Panc1 (cell line): Measurements from ENCODE around the gene SMARCE1. TPM values are rescaled to one million over a fixed set of nuclear protein-coding genes. Genes with fewer than 3 reads are reported as not detected.

Experiments
- ATAC-seq: fragments of 200-7000 bp; cut with Tn5 transposase; 2 replicates; pipeline ENCODE4 v1.9.1; 2020; ENCODE audit warnings: mild to moderate bottlenecking, moderate library complexity
- BruUV-seq: library from RNA; stranded (reverse); fragments of 400-500 nt; replicated peaks from 2 replicates; lab custom pipeline; 2021; lab: Mats Ljungman, UMichigan
- CTCF ChIA-PET: fragments of 300-600 bp; sonication (Branson Sonifier 250); formaldehyde crosslinking; loops from one replicate; lab custom pipeline; 2022; ENCODE audit warnings: antibody characterized with exemption; lab: Charles Lee
- POLR2A ChIA-PET: fragments of 300-600 bp; sonication (Branson Sonifier 250); formaldehyde crosslinking; loops from one replicate; lab custom pipeline; 2022; ENCODE audit warnings: antibody characterized with exemption; lab: Charles Lee
- DNase-seq: peaks from one replicate; pipeline ENCODE4 v3.0.0-alpha.2; 2010; ENCODE audit warnings: low read depth, low spot score
- H3K27ac ChIP-seq: 2 replicates; pipeline ENCODE4 v1.5.1; 2011; ENCODE audit warnings: mild to moderate bottlenecking, low read length, inconsistent platforms
- H3K27me3 ChIP-seq: fragments of 200-500 bp; sonication (Bioruptor generic); 2 replicates; pipeline ENCODE4 v1.6.0; 2014; ENCODE audit warnings: low read length, inconsistent platforms; ENCODE audit not compliant: control insufficient read depth, insufficient read depth
- H3K36me3 ChIP-seq: fragments of 200-500 bp; sonication (Bioruptor generic); 2 replicates; pipeline ENCODE4 v1.5.1; 2014; ENCODE audit warnings: inconsistent platforms, mild to moderate bottlenecking, low read length, moderate library complexity; ENCODE audit not compliant: control insufficient read depth, insufficient read depth
- H3K4me1 ChIP-seq: 2 replicates; pipeline ENCODE4 v1.5.1; 2011; ENCODE audit warnings: inconsistent platforms, mild to moderate bottlenecking, low read length, moderate library complexity; ENCODE audit not compliant: control insufficient read depth, insufficient read depth
- H3K4me3 ChIP-seq, 2 experiments: 2 replicates each; pipeline ENCODE4 v1.5.1; 2011 to 2012; ENCODE audit warnings: low read depth in 2 of 2, low read length in 2 of 2, mild to moderate bottlenecking in 2 of 2, inconsistent platforms in 1 of 2, moderate library complexity in 1 of 2
- H3K9me3 ChIP-seq: fragments of 200-500 bp; sonication (Bioruptor generic); 2 replicates; pipeline ENCODE4 v1.5.1; 2014; ENCODE audit warnings: low read depth, mild to moderate bottlenecking, inconsistent platforms, low read length, moderate library complexity; ENCODE audit not compliant: control insufficient read depth, insufficient read depth
- POLR2AphosphoS5 ChIP-seq: IDR thresholded peaks from 2 replicates; pipeline ENCODE4 v1.6.1; 2012; ENCODE audit warnings: mild to moderate bottlenecking, low read depth, low read length, moderate library complexity
- SIN3A ChIP-seq: IDR thresholded peaks from 2 replicates; pipeline ENCODE4 v1.6.1; 2012; ENCODE audit warnings: low read depth, mild to moderate bottlenecking, low read length, moderate library complexity, borderline replicate concordance; ENCODE audit not compliant: insufficient read depth
- TCF7L2 ChIP-seq: IDR thresholded peaks from 2 replicates; pipeline ENCODE4 v1.6.1; 2011; ENCODE audit warnings: mild to moderate bottlenecking, low read depth, low read length, inconsistent platforms
- in situ Hi-C: cut with HindIII; loops from 2 replicates; pipeline ENCODE4 v1.10.0; 2016; ENCODE audit warnings: low sequenced_read_pairs, low pct_unique_long_range_greater_than_20kb
- intact Hi-C: fragments of 100-400 bp; cut with micrococcal nuclease; formaldehyde crosslinking; loops from one replicate; pipeline ENCODE4 v1.10.0; 2022; ENCODE audit not compliant: unreplicated experiment
- total RNA-seq: library from RNA; stranded (reverse); gene quantifications from one replicate; pipeline ENCODE4 v1.2.1, GENCODE V29; 2021; ENCODE audit not compliant: unreplicated experiment
- TF ChIP-seq, protein P1 (sequence below), 2 experiments: IDR thresholded peaks; 2 replicates each; pipeline ENCODE4 v1.6.1; 2011 to 2012; ENCODE audit warnings: low read depth in 2 of 2, control low read depth in 1 of 2, low read length in 1 of 2, mild to moderate bottlenecking in 1 of 2, moderate library complexity in 1 of 2; ENCODE audit not compliant: insufficient read depth in 1 of 2
- TF ChIP-seq, protein P2 (sequence below): fragments of 450-650 bp; IDR thresholded peaks from 2 replicates; pipeline ENCODE4 v1.5.1; 2017; ENCODE audit warnings: mild to moderate bottlenecking

The SMARCE1 gene
- total RNA-seq, 1 experiment from 2014 or later: 129 TPM

DNA sequence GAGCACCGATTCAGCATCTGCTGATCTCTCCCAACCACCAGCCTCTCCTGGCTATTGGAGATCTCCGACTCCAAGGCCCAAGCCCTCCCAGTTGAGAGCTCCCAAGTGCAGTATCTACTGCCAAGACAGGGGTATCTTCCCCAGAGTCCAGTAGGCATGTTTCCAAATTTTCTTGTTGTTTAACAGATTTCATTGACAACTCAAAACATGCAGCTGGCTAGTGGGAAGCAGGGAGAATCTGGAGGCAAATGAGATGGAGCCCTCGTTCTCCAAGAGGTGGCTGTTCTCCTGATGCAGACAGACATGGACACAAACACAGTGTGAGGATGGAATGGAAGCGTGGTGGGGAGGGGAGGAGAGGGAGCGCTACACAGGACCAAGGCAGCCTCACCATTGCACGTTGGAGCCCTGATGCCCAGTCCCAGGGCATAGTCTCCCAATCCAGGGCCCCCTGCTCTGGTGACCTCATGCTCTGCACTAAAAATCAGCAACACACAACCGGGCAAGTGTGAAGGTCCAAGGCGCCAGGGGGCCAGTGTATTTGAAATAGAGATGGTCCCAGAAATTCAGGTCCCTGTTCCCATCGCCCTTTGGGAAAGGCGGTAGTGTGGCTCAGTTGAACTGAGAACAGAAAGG is 31.7 kb downstream of the SMARCE1 start:
- Histone ChIP-seq H3K27me3 (peaks cover 16% of the 10 kb centered on the region), H3K36me3 (no peaks in the 10 kb centered on the region), H3K9me3 (no peaks in the 10 kb centered on the region), H3K4me1 (no peaks in the 10 kb centered on the region), H3K4me3 (no peak overlapping the region), H3K27ac (no peak overlapping the region)
- TF ChIP-seq POLR2AphosphoS5 (no peak), TCF7L2 (no peak), SIN3A (no peak)
- TF ChIP-seq, protein P1, sequence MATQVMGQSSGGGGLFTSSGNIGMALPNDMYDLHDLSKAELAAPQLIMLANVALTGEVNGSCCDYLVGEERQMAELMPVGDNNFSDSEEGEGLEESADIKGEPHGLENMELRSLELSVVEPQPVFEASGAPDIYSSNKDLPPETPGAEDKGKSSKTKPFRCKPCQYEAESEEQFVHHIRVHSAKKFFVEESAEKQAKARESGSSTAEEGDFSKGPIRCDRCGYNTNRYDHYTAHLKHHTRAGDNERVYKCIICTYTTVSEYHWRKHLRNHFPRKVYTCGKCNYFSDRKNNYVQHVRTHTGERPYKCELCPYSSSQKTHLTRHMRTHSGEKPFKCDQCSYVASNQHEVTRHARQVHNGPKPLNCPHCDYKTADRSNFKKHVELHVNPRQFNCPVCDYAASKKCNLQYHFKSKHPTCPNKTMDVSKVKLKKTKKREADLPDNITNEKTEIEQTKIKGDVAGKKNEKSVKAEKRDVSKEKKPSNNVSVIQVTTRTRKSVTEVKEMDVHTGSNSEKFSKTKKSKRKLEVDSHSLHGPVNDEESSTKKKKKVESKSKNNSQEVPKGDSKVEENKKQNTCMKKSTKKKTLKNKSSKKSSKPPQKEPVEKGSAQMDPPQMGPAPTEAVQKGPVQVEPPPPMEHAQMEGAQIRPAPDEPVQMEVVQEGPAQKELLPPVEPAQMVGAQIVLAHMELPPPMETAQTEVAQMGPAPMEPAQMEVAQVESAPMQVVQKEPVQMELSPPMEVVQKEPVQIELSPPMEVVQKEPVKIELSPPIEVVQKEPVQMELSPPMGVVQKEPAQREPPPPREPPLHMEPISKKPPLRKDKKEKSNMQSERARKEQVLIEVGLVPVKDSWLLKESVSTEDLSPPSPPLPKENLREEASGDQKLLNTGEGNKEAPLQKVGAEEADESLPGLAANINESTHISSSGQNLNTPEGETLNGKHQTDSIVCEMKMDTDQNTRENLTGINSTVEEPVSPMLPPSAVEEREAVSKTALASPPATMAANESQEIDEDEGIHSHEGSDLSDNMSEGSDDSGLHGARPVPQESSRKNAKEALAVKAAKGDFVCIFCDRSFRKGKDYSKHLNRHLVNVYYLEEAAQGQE (IDR thresholded peaks at IDR 0.05; ENCODE audit: insufficient read depth in 1 of 2, low read depth in 2 of 2, low read length in 1 of 2): no peak
- TF ChIP-seq, protein P2, sequence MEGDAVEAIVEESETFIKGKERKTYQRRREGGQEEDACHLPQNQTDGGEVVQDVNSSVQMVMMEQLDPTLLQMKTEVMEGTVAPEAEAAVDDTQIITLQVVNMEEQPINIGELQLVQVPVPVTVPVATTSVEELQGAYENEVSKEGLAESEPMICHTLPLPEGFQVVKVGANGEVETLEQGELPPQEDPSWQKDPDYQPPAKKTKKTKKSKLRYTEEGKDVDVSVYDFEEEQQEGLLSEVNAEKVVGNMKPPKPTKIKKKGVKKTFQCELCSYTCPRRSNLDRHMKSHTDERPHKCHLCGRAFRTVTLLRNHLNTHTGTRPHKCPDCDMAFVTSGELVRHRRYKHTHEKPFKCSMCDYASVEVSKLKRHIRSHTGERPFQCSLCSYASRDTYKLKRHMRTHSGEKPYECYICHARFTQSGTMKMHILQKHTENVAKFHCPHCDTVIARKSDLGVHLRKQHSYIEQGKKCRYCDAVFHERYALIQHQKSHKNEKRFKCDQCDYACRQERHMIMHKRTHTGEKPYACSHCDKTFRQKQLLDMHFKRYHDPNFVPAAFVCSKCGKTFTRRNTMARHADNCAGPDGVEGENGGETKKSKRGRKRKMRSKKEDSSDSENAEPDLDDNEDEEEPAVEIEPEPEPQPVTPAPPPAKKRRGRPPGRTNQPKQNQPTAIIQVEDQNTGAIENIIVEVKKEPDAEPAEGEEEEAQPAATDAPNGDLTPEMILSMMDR: no peak; the same call in none of the 2 replicates
- intact Hi-C loops (loop anchor here (5.0 kb wide), 1 partner anchor 176 kb away; no protein-coding TSS in a partner anchor), in situ Hi-C loops (no loop called here)
- no TSS peak for BruUV-seq
- DNase-seq: no peak
- POLR2A ChIA-PET: interaction anchor here (0.5 kb wide), 1 partner anchor 21 kb away, joined by 4 read pairs; no protein-coding TSS in a partner anchor
- no peak for ATAC-seq
- CTCF ChIA-PET: interaction anchor here (0.6 to 1.1 kb wide), 7 partner anchors 11 to 240 kb away, joined by 3 to 14 read pairs (median 3); no protein-coding TSS in a partner anchor

DNA sequence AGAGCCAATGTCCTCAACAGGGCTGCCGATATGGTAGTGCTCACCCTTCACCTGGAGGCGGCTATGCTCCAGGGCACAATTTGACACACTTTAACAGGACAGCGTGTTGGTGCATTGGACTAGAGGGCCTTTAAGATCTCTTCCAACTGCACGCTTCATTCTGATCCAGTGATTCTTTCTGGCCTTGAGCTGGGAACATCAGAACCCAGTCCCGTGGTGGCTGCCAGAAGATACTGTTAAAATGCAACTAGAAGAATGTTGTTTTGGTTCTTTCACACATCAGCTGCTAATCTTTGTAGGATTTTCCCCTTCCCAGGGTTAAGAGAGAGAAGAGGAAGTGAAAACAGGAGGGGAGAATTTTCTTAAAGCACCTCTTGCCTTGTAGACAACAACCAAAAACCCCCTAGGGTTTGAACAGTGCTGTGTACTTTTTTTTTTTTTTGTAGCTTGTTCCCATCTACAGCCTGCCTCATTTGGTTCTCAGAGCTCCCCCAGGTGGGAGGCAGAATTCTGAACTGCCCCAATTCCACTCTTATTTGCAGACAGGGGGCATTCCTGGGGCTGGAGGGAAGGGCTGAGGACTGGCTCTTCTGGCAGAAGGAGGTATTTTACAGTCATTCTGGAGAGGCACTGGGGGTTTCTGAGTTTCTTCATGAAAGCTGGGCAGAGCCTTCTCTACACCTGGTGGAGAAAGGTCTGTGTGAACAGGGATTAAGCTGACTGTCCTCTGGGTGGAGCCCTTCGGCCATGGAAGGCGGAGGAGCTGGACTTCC is 32.4 kb downstream of the SMARCE1 start:
- peaks cover 15% of the 10 kb centered on the region for H3K27me3 ChIP-seq
- ATAC-seq (peak; percentile 87), DNase-seq (peak; percentile 20)
- no peaks in the 10 kb centered on the region for H3K9me3 ChIP-seq
- intact Hi-C loops: loop anchor here (5.0 kb wide), 1 partner anchor 177 kb away; no protein-coding TSS in a partner anchor
- no peak for TF ChIP-seq SIN3A
- TF ChIP-seq, protein P2: peak; percentile 75
- POLR2A ChIA-PET: interaction anchor here (0.5 kb wide), 1 partner anchor 22 kb away, joined by 4 read pairs; no protein-coding TSS in a partner anchor
- no peak overlapping the region for H3K4me3 ChIP-seq
- in situ Hi-C loops: no loop called here
- no TSS peak for BruUV-seq
- no peaks in the 10 kb centered on the region for H3K36me3 ChIP-seq
- CTCF ChIA-PET: interaction anchor here (0.6 to 1.1 kb wide), 8 partner anchors 11 to 259 kb away, joined by 3 to 4 read pairs (median 3); no protein-coding TSS in a partner anchor
- H3K27ac ChIP-seq: no peak overlapping the region
- no peaks in the 10 kb centered on the region for H3K4me1 ChIP-seq
